GM12874 (cell line): ENCODE data around the gene GSK3B.

Source experiments
- CTCF ChIP-seq: IDR thresholded peaks from 2 replicates; pipeline ENCODE4 v1.5.1; 2011; ENCODE audit warnings: low read depth, mild to moderate bottlenecking, control low read depth, low read length, moderate library complexity; ENCODE audit not compliant: insufficient read depth

Gene GSK3B

GRCh38 chr3:120052225-120052624, 42.0 kb downstream of the GSK3B start:
- TF ChIP-seq CTCF, result no peak

- no peak for TF ChIP-seq CTCF
Measured at GRCh38 chr3:120049881-120050539, 44.2 kb downstream of the GSK3B start.

GRCh38 chr3:120049072-120049471, 45.2 kb downstream of the GSK3B start:
- TF ChIP-seq CTCF, result no peak

- no peak for TF ChIP-seq CTCF
Measured at GRCh38 chr3:120048355-120049041, 45.7 kb downstream of the GSK3B start.

GRCh38 chr3:120047686-120048085, 46.6 kb downstream of the GSK3B start:
- TF ChIP-seq CTCF, result no peak

- TF ChIP-seq CTCF, result no peak
Measured at GRCh38 chr3:120040813-120041377, 53.4 kb downstream of the GSK3B start.

- no peak for TF ChIP-seq CTCF
Measured at GRCh38 chr3:120039642-120040610, 54.3 kb downstream of the GSK3B start.
